Right renal pelvis (tissue), 4 donors: Measurements from ENCODE around the gene NXNL1. TPM values are rescaled to one million over a fixed set of nuclear protein-coding genes. Genes with fewer than 3 reads are reported as not detected.

Experiments
- DNase-seq, 4 donors: peaks; one replicate each; pipeline ENCODE4 v3.0.0-alpha.2; 2013; ENCODE audit warnings: low read depth in 4 of 4, low spot score in 3 of 4, missing footprints in 1 of 4
- polyA plus RNA-seq, 4 donors: library from polyadenylated mRNA; unstranded; fragments of 120-200 nt; gene quantifications; one replicate each; pipeline ENCODE4 v1.2.1, GENCODE V29; 2013; ENCODE audit not compliant: insufficient read length in 4 of 4

The NXNL1 gene
- polyA plus RNA-seq, 4 donors, result 0.12 to 0.29 TPM; not detected in 2

DNA sequence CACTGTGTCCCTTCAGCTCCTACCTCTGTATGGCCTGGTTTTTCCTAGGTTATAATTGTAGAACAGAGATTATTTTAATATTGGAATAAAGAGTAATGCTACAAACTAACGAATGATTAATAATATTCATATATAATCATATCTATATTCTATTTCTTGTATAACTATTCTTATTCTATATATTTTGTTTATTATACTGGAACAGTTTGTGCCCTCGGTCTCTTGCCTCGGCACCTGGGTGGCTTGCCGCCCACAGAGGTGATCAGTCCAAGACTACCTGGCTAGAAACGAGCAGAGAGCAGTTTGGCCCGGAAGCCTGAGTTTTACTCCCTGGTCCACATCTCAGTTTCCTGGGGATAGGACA is 5.7 kb upstream of the NXNL1 start:
- DNase-seq, result no peak

DNA sequence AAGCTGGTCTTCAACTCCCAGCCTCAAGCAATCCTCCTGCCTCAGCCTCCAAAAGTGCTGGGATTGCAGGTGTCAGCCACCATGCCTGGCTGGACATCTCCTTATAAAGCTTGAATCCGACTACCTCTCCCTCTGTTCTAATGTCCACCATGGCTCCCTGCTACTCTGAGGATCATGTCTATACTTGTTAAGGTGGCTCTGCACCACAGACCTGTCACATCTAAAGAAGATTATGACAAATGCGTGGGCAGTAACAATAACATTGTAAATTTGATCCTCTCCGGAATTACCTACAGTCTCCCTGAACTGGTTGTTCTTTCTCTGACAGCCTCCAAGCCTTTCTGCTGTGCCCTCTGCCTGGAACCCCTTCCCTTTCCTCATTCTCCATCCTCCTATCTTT is 1.8 kb downstream of the NXNL1 start:
- DNase-seq, result no peak

DNA sequence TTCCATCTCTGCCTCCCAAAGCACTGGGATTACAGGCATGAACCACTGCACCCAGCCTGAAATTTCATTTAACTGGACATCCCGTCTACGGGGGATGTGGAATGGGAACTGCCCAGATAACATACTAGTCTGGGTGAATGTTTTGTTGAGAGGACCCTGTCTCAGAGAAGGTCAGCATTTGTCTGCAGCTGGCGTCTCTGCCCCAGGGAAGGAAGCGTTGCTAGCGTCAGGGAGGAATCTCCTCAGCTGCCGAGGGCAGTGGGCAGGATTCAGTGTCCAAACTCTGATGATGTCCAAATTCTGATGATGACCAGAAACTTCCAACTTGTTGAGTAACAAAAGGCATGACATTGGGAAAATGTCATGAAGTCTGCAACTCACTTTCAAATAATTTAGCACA is 3.1 kb downstream of the NXNL1 start:
- no peak for DNase-seq

DNA sequence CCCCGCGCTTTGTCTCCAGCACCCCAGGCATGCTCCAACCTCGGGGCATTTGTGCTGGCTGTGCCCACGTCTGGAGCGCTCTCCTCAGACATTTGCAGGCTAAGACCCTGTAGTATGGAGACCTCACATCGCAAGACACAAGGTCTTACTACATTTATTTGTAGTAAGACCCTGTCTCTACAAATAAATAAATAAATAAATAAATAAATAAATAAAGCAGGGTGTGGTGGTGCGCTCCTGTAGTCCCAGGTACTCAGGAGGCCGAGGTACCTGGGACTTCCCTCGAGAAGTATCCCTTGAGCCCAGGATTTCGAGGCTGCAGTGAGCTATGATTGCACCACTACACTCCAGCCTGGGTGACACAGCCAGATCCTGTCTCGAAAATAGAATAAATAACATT is 4.6 kb downstream of the NXNL1 start:
- no peak for DNase-seq

DNA sequence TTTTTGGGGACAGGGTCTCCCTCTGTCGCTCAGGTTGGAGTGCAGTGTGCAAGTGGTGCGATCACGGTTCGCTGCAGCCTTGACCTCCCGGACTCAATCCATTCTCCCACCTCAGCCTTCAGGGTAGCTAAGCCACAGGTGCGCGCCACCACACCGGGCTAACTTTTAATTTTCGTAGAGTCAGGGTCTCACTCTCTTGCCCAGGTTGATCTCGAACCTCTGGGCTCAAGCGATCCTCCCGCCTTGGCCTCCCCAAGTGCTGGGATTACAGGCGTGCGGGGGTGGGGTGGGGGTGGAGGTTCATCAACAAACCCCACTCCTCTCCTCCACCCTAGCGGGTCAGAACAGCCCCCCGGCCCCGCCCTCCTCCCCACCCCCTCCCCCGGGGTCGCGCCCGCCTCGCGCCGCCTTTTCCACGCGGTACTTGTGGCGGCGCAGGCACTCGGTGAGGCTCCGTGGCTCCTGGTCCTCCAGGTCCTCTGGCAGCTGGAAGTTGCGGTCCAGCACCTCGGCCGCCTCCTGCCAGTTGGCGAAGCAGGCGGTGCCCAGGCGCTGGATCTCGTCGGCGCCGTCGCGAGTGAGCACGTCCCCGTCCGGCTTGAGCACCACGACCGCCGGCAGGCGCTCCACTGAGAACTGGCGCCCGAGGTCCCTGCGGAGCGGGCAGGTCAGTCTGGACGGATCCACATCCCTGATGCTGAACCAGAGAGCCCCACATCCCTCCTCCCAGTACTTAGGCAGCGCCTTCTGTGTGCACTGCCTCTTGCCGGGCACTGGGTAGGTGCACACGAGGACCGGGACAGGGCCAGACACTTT is 5.2 kb downstream of the NXNL1 start:
- no peak for DNase-seq

DNA sequence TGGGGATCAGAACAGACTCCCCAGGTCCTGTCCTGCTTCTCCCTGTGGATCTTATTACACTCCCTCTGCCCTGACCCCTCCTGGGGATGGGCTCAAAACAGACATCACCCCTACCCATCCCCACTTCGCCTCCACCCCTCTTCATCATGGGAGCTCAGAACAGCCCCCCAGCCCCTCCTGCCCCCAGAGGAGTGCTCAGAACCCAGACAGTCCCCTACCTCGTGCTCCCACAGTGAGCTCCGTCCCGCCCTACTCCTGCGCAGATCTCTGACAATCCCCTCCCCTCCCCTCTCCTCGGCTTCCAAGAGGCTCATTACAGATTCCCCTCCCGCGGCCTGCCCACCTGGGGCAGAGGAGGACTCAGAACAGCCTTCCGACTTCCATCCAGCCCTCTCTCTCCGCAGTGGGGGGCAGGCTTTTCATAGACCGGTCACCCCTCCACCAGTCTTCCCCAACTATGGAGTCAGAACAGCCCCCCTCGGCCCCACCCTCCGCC is 6.1 kb downstream of the NXNL1 start:
- no peak for DNase-seq

DNA sequence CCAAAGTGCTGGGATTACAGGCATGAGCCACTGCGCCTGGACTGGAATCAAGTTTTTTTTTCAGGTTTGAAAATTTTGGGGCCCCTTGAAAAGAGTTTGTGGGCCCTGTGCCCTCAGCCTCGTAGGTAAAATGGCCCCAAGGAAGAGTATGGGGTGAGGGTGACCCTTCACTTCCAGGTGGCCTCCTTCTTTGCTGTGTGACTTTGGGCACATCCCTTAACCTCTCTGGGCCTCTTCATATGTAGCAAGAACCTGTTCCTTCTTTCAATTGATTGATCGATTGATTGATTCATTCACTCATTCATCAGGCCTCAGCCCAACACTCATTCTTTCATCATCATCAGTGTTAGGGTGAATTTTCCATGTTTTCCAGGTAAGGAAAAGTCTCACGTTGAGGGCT is 8.9 kb downstream of the NXNL1 start:
- no peak for DNase-seq

DNA sequence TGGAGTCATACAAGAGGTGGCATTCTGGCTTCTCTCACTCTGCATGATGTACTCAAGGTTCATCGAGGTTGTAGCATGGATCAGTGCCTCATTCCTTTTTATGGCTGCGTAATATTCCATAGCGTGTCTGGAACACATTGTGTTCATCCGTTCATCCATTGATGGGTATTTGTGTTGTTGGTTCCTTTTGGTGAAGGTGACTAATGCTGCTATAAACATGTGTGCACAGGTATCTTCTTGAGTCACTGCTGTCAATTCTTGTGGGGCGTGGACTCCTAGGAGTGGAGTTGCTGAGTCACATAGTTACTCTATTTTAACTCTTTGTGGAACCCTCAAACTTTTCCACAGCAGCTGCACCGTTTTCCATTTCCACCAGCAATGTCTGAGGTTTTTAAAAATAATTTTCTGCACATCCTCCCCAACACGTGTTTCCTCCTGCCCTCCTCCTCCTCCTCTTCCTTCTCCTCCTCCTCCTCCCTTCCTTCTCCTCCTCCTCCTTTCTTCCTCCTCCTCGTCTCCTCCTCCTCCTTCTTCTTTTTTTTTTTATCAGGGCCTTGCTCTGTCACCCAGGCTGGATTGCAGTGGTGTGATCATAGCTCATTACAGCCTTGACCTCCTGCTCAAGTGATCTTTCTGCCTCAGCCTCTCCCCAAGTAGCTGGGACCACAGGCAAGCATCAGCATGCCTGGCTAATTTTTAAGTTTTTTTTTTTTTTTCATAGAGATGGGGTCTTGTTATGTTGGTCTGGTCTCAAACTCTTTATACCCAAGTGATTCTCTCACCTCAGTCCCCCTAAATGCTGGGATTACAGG is 10.3 kb downstream of the NXNL1 start:
- DNase-seq, result no peak

DNA sequence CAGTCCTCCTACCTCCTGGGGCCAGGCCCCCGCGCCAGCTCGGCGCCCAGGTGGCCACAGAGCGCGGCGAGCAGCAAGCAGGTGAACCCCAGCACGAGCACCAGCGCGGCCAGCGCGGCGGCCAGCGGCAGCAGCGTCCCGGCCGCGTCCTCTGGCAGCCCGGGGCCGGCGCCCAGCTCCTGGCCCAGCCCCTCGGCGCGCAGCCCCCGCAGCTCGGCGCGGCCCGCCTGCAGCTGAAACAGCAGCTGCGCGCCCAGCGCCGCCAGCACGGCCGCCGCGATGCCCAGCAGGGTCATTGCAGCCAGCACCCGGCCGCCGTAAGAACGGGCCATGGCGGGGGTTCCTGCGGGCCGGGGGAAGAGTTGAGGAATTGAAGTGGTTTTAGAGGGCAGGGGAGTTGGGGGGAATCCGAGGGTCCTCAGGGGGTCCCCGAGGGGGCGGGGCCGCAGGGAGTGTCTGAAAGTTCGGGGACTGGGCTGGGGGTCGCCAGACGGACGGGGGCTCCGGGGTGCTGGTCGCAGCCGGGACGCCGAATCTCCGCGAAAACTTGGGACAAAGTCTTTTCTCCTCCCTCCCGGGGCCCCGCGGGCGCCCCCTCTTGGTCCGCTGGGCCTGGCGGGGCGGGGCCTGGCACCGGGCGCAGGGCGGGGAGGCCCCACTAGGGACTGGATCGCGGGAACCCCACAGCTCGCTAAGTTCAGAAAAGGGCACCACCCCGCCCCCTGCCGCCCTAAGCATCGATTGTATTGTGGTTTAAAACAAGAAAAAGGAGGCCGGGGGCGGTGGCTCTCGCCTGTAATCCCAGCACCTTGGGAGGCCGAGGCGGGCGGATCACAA is 12.4 kb downstream of the NXNL1 start, which contains the start of gene TMEM221:
TMEM221 (minus strand) TSS at position 538 of the 837 bp plus-strand sequence; CDS start at position 332, 206 bp downstream.
- DNase-seq, result no peak

DNA sequence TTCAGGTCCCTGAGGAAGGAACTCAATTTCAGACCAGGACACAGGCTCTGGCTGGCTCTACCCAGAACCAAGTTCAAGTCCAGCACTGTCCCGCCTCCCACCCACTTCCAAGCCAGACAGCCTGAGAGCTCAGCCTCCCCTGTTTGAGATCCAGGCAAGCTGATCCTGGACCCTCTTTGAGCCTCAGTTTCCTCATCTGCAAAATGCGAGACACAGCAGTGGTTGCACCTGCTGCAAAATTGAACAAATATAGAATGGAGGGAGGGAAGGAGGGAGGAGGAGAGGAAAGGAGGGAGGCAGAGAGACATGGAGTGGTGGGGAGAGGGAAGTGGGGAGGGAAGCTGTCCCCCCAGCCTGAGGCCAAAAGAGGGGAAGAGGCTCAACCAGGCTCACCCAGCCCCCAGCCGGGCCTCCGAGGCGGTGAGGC is 13.0 kb downstream of the NXNL1 start:
- DNase-seq, result no peak

DNA sequence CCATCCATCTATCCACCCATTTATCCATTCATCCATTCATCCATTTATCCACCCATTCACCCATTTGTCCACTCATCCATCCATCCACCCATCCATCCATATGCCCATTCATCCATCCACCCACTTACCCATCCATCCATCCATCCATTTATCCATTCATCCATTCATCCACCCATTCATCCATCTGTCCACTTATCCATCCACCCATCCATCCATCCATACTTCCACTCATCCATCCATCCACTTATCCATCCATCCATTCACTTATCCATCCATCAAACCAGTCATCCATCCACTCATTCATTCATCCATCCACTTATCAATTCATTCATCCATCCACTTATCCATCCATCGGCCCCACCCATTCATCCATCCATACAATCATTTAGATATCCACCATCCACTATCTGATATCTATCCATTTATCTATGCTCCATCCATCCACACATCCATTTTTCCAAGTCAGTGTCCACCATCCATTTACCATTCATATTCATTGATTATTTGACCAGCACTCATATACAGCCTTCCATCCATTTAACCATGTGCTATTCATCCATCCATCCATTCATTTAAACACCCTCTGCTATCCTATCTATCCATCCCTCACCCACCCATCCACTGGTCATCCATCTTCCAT is 15.1 kb downstream of the NXNL1 start:
- DNase-seq, result no peak

DNA sequence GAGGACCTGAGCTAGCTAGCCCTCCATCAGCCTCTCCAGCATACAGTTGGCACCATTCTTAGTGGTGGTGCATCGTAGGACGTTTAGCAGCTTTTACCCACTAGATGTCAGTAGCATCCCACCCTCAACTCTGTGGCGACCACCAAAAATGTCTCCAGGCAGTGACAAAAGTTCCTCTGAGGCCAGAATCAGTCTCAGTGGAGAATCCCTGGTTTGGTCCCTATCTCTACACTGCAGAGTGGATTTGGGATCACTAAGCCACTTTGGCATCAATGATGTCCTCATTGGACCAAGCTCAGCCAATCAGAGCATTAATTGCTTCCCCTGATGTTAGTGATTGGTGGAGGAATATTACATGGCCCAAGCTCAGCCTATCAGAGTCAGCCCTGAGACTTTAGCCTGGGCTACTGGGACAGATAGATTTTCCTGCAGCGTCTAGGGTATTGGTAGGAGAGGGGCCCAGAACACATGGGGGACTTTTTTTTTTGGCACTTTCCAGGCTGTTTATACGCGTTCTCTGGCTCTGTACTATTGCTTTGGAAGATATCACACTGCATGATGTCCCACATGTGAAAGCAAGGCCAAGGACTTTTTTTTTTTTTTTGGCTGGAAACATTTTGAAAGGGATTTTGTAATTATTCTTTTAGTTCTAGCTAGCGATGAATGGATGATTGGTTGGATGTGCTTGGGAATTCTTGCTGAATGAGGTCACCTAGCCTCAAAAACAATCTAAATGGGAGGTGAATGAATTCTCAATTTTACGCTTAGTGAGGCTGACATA is 19.3 kb downstream of the NXNL1 start:
- DNase-seq, result no peak

DNA sequence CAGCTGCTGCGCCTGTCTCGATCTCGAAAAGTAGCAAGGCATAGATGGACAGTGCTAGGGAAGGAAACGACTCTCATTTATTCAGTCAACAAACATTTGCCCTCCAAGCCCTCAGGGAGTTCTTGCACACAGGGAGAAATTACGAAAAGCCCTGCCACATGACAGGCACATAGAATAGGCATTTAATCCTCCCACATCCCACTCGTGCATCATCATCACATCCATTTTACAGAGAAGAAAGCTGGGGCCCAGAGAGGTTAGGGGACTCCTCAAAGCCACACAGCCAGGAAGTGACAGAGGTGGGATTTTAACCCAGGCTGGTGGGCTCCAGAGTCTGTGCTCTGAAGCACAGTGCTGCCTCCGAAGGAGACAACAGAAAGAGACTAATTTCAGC is 23.9 kb downstream of the NXNL1 start:
- no peak for DNase-seq

DNA sequence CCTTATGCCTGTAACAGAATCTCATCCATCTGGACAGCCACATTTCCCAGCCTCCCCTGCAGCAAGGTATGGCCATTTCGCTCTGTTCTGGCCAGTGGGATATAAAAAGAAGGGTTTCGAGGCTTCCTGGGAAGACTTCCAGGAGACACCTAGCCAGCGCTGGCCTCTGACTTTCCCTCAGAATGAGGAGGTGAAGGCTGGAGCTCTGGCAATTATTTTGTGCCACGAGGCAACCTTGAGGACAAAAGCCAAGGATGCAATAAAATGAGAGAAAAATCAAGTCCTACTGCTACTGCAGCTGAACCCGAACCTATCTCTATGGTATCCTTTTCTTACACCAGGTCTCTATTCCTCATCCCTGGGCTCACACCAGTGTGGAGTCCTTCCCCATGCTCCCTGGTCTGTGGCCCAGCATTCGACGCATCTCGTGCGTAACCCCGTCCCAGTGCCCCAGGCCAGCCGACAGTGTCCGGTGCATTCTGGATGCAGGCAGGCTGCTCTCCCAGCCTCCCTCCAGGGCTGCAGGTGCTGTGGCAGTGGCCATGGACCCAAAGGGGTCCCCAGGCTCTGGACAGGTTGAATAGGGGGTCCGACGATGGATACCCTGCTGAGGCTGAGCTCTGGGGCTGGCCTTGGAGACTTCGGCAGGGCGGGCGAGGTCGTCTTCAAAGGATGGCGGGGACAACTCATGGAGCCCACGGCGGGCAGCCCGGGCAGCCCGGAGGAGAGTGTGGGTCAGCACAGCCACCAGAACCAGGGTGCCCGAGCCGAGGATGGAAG is 24.4 kb downstream of the NXNL1 start:
- DNase-seq, result no peak

DNA sequence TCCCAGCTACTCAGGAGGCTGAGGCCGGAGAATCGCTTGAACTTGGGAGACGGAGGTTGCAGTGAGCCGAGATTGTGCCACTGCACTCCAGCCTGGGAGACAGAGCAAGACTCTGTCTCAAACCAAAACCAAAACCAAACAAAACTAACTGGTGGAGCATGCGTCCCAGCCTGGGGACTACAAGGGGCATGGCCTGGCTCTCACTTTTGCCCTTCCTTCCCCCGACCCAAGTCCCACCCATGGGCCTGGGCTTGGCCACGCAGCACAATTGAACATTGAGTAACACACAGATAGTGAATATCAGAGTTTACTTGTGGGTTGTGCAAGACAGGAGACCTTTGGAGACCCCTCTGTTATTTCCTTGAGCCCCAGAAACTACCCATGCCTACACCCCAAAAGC is 25.5 kb downstream of the NXNL1 start:
- DNase-seq, result no peak

DNA sequence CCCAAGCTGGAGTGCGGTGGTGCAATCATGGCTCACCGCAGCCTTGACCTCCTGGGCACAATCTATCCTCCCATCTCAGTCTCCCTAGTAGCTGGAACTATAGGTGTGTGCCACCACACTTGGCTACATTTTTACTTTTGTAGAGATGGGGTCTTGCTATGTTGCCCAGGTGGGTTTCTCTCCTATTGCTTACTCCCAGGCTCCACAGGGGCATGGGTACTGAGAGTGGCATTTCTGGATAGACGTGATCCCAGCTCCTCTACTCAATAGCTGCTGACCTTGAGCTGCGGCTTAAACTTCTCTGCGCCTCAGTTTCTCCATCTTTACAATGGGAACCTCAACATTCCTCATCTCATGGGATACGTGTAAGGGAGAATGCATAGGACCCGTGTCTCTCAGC is 29.3 kb downstream of the NXNL1 start:
- no peak for DNase-seq

DNA sequence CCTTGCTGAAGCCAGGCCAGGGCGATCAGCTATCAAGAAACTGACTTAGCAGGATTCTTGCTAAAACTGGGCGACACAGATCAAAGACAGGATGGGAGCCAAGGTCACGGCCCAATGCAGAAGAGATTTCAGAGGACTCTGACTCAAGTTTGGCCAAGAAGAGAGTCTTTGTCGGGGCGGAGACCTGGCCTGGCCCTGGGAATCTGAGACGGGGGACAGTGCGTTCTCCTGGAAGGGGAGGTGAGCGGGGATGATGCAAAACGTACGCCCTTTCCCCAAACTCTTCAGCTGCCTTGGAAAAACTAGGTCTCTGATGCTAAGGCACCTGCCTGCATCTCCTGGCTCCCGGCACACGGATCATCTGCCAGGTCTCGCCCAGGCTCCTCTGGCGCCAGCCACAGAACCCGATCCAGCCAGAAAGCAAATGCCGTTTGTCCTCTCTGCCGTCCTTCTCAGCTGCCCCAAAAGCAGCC is 31.0 kb downstream of the NXNL1 start:
- DNase-seq, result no peak

DNA sequence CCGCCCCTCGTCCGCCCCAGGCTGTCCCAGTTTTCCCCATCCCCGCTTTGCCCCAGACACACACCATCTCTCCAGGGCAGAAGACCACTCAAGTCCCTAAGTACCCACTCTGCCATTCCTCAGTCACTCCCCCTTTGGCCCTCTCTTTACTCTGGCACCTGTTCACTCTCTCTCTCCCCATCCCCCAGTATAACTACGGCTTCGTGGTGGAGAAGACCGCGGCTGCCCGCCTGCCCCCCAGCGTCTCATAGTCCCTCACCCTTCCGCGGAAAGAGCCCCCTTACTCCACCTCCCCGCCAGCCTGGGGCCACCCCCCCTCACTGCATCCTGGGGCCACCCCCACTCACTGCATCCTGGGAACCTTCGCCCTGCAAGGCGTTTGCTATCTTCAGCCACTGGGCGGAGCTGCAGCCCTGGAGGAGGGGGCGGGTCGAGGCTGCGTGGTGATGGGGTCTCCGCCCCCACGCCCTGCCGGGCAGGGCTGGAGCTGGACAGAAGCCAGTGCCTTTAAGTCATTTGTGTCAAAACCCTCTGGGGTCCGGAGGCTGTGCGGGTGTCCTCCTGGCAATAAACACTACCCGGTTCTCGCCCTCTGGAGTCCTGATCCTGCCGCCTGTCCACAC is 35.9 kb downstream of the NXNL1 start:
- DNase-seq, result no peak
